Measurements from ENCODE around the gene ACVR2A. TPM values are rescaled to one million over a fixed set of nuclear protein-coding genes. Genes with fewer than 3 reads are reported as not detected.

ACVR2A gene
- total and polyA plus RNA-seq, 2 of the 4 experiments (the other 2 are of a cell fraction) = 1.8 to 6.8 TPM

DNA sequence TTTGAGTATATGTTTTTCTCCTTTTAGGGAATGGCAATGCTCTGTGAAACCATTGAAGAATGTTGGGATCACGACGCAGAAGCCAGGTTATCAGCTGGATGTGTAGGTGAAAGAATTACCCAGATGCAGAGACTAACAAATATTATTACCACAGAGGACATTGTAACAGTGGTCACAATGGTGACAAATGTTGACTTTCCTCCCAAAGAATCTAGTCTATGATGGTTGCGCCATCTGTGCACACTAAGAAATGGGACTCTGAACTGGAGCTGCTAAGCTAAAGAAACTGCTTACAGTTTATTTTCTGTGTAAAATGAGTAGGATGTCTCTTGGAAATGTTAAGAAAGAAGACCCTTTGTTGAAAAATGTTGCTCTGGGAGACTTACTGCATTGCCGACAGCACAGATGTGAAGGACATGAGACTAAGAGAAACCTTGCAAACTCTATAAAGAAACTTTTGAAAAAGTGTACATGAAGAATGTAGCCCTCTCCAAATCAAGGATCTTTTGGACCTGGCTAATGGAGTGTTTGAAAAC lies 82.3 kb downstream of the ACVR2A start:
- TF ChIP-seq RFX5 (IDR thresholded peaks at IDR 0.05; ENCODE audit: low read depth, low read length) (no peak), MAFK (IDR thresholded peaks at IDR 0.05; ENCODE audit: low read depth, low read length) (no peak), MXI1 (IDR thresholded peaks at IDR 0.05; ENCODE audit: borderline replicate concordance, low read depth, low read length) (no peak), NFE2L2 (IDR thresholded peaks at IDR 0.05; ENCODE audit: low read depth, low read length) (no peak), RCOR1 (IDR thresholded peaks at IDR 0.05; ENCODE audit: insufficient replicate concordance, low read length) (no peak), MAZ (IDR thresholded peaks at IDR 0.05; ENCODE audit: borderline replicate concordance, low read depth, low read length) (no peak), POLR2A (IDR thresholded peaks at IDR 0.05; ENCODE audit: low read depth, low read length) (no peak), CEBPB (IDR thresholded peaks at IDR 0.05; ENCODE audit: low read depth, low read length) (peak; percentile 18; the same call in 1 of the 2 replicates)
- TF ChIP-seq, protein P1, sequence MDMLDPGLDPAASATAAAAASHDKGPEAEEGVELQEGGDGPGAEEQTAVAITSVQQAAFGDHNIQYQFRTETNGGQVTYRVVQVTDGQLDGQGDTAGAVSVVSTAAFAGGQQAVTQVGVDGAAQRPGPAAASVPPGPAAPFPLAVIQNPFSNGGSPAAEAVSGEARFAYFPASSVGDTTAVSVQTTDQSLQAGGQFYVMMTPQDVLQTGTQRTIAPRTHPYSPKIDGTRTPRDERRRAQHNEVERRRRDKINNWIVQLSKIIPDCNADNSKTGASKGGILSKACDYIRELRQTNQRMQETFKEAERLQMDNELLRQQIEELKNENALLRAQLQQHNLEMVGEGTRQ (IDR thresholded peaks at IDR 0.05; ENCODE audit: low read depth, low read length) = no peak
- Histone ChIP-seq H3K4me3 (ENCODE audit: insufficient read depth, low read depth, low read length) (no peak overlapping the region), H3K27me3 (ENCODE audit: control insufficient read depth, insufficient read depth, low read length) (no peaks in the 10 kb centered on the region), H3K14ac (replicated peaks; ENCODE audit: low read depth, low read length) (no peak overlapping the region), H3K23ac (ENCODE audit: low read depth, low read length) (no peak overlapping the region), H2AK5ac (ENCODE audit: low read depth, low read length) (no peak overlapping the region), H3K36me3 (ENCODE audit: control insufficient read depth, insufficient read depth, low read length) (0 out of 2 replicates have a peak, but pooled peaks cover 2% of the 10 kb centered on the region), H2BK15ac (ENCODE audit: low read depth, low read length) (no peak overlapping the region), H3K4ac (ENCODE audit: low read depth, low read length) (no peak overlapping the region), H3K56ac (ENCODE audit: extremely low read depth, insufficient read depth, low read length) (no peak overlapping the region), H3K4me2 (ENCODE audit: low read depth, low read length) (no peak overlapping the region), H3K9me3 (ENCODE audit: control insufficient read depth, insufficient read depth, low read length) (no peaks in the 10 kb centered on the region), H2BK5ac (ENCODE audit: low read depth, low read length, poor library complexity, severe bottlenecking) (no peak overlapping the region), H4K8ac (ENCODE audit: low read depth in 2 of 2, low read length in 2 of 2) (no peak overlapping the region), H3K18ac (ENCODE audit: low read depth, low read length) (no peak overlapping the region), H4K20me1 (ENCODE audit: insufficient read depth, low read length) (no peaks in the 10 kb centered on the region), H3K9me1 (ENCODE audit: insufficient read depth, low read length) (no peaks in the 10 kb centered on the region), H3K4me1 (ENCODE audit: control insufficient read depth, insufficient read depth, low read length) (no peaks in the 10 kb centered on the region), H4K5ac (ENCODE audit: low read depth, low read length) (no peak overlapping the region), H2BK120ac (ENCODE audit: low read depth, low read length) (no peak overlapping the region), H2BK20ac (ENCODE audit: low read depth, low read length) (no peak overlapping the region), H3K79me1 (ENCODE audit: low read depth in 1 of 2, low read length in 2 of 2) (no peaks in the 10 kb centered on the region), H4K91ac (ENCODE audit: insufficient read depth, low read depth, low read length) (no peak overlapping the region), H3K9ac (ENCODE audit: low read depth, low read length) (no peak overlapping the region), H3K27ac (ENCODE audit: insufficient read depth, low read length) (no peak overlapping the region), H2AK9ac (replicated peaks; ENCODE audit: low read depth, low read length, poor library complexity) (no peak overlapping the region), H2AFZ (replicated peaks; ENCODE audit: low read length, poor library complexity) (no peak overlapping the region)
- dilution Hi-C loops (cut with HindIII; ENCODE audit: low sequenced_read_pairs, unreplicated experiment) (no loop called here), intact Hi-C loops (cut with micrococcal nuclease) (no loop called here), in situ Hi-C loops (cut with MboI; ENCODE audit: low sequenced_read_pairs) (no loop called here)
- DNase-seq = no peak
- 0 out of 2 replicates have a peak, but pooled peaks have one; percentile 11 for ATAC-seq (ENCODE audit: low read depth)
- CTCF ChIA-PET = no interaction called here
- 100% methylated on average over 1 of the region's 4 CpGs; no CpG with 5 or more reads in 1 of the 2 experiments for WGBS, 2 experiments (ENCODE audit: extremely low coverage in 2 of 2, insufficient read length in 1 of 2)
- BruUV-seq (replicated peaks) = no TSS peak
- POLR2A ChIA-PET (ENCODE audit: unreplicated experiment) = no interaction called here
